Dendritic cell treated with granulocyte-macrophage colony-stimulating factor and Interleukin-4, amounts not matched to agents 40 ng/mL and 50 ng/mL, for 4 days (primary cell): ENCODE data around the gene SPATA25.

Experiments
- H3K27ac Mint-ChIP-seq: one replicate; pipeline ENCODE4 v1.8.0; 2022; ENCODE audit warnings: mild to moderate bottlenecking, mixed read lengths
- H3K27me3 Mint-ChIP-seq: one replicate; pipeline ENCODE4 v1.8.0; 2022; ENCODE audit warnings: mild to moderate bottlenecking, mixed read lengths
- H3K36me3 Mint-ChIP-seq: one replicate; pipeline ENCODE4 v1.8.0; 2022; ENCODE audit warnings: low read depth, mixed read lengths
- H3K4me1 Mint-ChIP-seq: one replicate; pipeline ENCODE4 v1.8.0; 2022; ENCODE audit warnings: low read depth, mixed read lengths
- H3K4me3 Mint-ChIP-seq: one replicate; pipeline ENCODE4 v1.8.0; 2022; ENCODE audit warnings: mild to moderate bottlenecking, moderate library complexity, mixed read lengths
- H3K9me3 Mint-ChIP-seq: one replicate; pipeline ENCODE4 v1.8.0; 2022; ENCODE audit warnings: mixed read lengths
- intact Hi-C: fragments of 100-400 bp; cut with micrococcal nuclease; formaldehyde crosslinking; loops from one replicate; pipeline ENCODE4 v1.15.0; 2022

SPATA25 gene

GRCh38 chr20:45920462-45921336, 33.3 kb upstream of the SPATA25 start:
- H3K36me3 Mint-ChIP-seq: no peaks in the 10 kb centered on the region
- intact Hi-C loops: no loop called here
- no peaks in the 10 kb centered on the region for H3K9me3 Mint-ChIP-seq
- H3K27me3 Mint-ChIP-seq: peaks cover 15% of the 10 kb centered on the region
- peaks cover 56% of the 10 kb centered on the region for H3K4me1 Mint-ChIP-seq
- H3K27ac Mint-ChIP-seq: peak overlapping the region; percentile 59
- no peak overlapping the region for H3K4me3 Mint-ChIP-seq

- no peaks in the 10 kb centered on the region for H3K36me3 Mint-ChIP-seq
- intact Hi-C loops: no loop called here
- peak overlapping the region; percentile 80 for H3K27ac Mint-ChIP-seq
- no peaks in the 10 kb centered on the region for H3K9me3 Mint-ChIP-seq
- H3K27me3 Mint-ChIP-seq: peaks cover 12% of the 10 kb centered on the region
- H3K4me1 Mint-ChIP-seq: peaks cover 54% of the 10 kb centered on the region
- no peak overlapping the region for H3K4me3 Mint-ChIP-seq
These were observed 32.3 kb upstream of the SPATA25 start for GRCh38 chr20:45919542-45920399.

DNA sequence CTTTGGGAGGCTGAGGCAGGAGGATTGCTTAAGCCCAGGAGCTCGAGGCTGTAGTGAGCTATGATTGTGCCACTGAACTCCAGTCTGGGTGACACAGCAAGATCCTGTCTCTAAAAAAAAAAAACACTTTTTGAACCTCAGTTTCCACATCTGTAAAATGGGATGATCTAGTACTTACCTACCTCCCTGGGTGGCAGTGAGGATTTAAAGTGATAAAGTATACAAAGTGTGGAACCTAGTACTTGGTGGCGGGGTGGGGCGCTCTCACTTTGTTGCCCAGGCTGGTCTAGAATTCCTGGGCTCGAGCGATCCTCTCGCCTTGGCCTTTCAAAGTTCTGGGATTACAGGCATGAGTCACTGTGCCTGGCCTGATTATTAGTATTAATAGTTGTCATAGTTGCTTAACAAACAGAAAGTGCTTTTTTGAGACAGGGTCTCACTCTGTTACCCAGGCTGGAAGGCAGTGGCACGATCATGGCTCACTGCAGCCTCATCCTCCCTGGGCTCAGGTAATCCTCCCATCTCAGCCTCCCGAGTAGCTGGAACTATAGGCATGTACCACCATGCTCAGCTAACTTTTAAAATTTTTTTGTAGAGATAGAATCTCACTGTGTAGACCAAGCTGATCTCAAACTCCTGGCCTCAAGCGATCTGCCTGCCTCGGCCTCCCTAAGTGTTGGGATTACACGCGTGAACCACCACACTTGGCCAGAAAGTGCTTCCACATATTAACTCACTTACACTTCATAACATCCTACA, 31.5 kb upstream of the SPATA25 start:
- H3K27ac Mint-ChIP-seq: peak overlapping the region; percentile 80
- H3K27me3 Mint-ChIP-seq: peaks cover 12% of the 10 kb centered on the region
- intact Hi-C loops: no loop called here
- H3K4me1 Mint-ChIP-seq: peaks cover 55% of the 10 kb centered on the region
- no peak overlapping the region for H3K4me3 Mint-ChIP-seq
- H3K9me3 Mint-ChIP-seq: no peaks in the 10 kb centered on the region
- H3K36me3 Mint-ChIP-seq: no peaks in the 10 kb centered on the region

DNA sequence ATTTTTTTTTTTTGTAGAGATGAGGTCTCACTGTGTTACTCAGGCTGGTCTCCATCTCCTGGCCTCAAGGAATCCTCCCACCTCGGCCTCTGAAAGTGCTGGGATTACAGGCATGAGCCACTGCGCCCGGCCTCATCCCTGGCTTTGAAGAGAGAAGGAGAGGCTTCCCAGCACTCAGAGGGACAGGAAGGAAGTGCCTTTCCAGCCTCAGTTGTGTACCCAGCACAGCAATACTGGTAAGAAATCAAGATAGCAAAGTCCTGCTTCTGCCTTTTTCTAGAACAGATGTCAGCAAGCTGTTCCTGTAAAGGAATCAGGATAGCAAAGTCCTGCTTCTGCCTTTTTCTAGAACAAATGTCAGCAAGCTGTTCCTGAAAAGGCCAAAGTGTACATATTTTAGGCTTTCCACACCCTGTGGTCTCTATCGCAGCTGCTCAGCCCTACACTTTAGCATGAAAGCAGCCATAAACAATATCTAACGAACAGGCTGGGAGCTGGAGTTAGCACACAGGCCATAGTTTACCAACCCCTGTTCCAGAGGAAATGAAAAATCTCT, 30.8 kb upstream of the SPATA25 start:
- peak overlapping the region; percentile 80 for H3K27ac Mint-ChIP-seq
- H3K4me1 Mint-ChIP-seq: peaks cover 55% of the 10 kb centered on the region
- intact Hi-C loops: no loop called here
- H3K9me3 Mint-ChIP-seq: no peaks in the 10 kb centered on the region
- no peaks in the 10 kb centered on the region for H3K36me3 Mint-ChIP-seq
- H3K4me3 Mint-ChIP-seq: no peak overlapping the region
- H3K27me3 Mint-ChIP-seq: peaks cover 12% of the 10 kb centered on the region

- Mint-ChIP-seq H3K27me3 (peaks cover 11% of the 10 kb centered on the region), H3K4me3 (no peak overlapping the region), H3K4me1 (peaks cover 56% of the 10 kb centered on the region), H3K9me3 (no peaks in the 10 kb centered on the region), H3K27ac (peak overlapping the region; percentile 80), H3K36me3 (no peaks in the 10 kb centered on the region)
- intact Hi-C loops: no loop called here
These were observed 30.3 kb upstream of the SPATA25 start for GRCh38 chr20:45917790-45918141.

DNA sequence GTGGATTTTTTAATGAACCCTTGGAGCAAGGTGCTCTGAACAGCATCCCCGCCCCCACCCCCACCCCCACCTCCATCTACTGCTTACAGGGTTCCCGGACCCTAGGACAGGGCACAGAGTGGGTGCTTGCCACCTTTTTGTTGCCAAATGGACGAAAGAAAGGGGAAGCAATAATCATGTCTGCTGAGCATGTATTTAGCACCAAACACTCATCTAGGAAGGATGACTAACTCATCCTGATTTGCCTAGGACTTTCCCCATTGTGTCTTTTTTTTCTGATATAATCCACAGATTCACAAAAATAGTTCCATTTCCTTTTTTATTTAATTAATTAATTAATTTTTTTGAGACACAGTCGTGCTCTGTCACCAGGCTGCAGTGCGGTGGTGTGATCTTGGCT, 25.7 kb upstream of the SPATA25 start:
- Mint-ChIP-seq H3K27ac (no peak overlapping the region), H3K27me3 (peaks cover 5% of the 10 kb centered on the region), H3K4me1 (peaks cover 62% of the 10 kb centered on the region), H3K9me3 (no peaks in the 10 kb centered on the region), H3K36me3 (no peaks in the 10 kb centered on the region), H3K4me3 (no peak overlapping the region)
- intact Hi-C loops: no loop called here

- H3K9me3 Mint-ChIP-seq: no peaks in the 10 kb centered on the region
- H3K27me3 Mint-ChIP-seq: peaks cover 5% of the 10 kb centered on the region
- H3K27ac Mint-ChIP-seq: peak overlapping the region; percentile 87
- H3K36me3 Mint-ChIP-seq: no peaks in the 10 kb centered on the region
- intact Hi-C loops: no loop called here
- H3K4me1 Mint-ChIP-seq: peaks cover 55% of the 10 kb centered on the region
- peak overlapping the region; percentile 73 for H3K4me3 Mint-ChIP-seq
These were observed 24.9 kb upstream of the SPATA25 start for GRCh38 chr20:45912344-45912682.

DNA sequence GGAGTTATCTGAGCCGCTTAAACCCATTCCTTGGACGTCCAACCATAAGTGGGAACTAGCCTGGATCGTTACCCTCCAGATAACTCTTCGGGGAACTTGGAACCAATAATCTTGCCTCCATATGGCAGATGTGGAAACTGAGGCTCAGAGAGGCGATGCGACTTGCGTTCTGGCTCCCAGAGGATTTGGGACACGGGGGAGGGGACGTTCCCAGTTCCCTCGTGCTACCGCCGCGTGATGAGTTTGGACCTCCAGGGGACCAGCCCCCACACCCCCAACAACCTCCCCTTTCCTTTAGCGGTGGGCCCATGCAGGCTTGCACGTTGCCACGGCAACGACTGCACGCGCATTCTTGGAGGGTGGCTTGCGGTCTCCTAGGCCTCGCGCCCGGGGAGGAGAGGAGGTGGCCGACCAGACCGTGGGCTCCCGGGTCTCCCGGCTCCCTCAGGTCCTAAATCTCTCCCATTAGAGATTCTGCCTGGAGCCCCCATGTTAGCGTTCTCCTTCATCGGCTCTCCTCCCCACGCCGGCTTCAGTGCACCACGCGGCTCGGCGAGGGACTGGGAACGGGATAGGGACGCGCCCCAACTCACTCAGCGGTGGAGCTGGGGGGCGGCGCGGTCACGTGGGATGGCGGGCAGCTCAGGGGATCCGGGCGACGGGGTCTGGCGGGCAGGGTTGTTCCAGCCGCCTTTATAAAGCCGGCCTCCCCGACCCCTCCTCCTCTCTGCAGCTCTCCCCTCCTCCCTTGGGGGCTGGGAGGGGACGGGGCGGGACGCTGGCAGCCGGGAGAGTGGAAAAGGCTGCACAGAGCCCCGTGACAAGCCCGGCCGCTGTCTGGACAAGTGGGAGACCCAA, 24.3 kb upstream of the SPATA25 start, which contains the start of gene PLTP:
Gene PLTP, minus strand, starts transcription at position 670 of the 858 bp plus-strand sequence. CDS start 703 bp downstream, outside the sequence.
- intact Hi-C loops: no loop called here
- H3K27me3 Mint-ChIP-seq: peaks cover 5% of the 10 kb centered on the region
- no peaks in the 10 kb centered on the region for H3K36me3 Mint-ChIP-seq
- peak within 1 kb of the TSS; percentile 73 for H3K4me3 Mint-ChIP-seq
- H3K9me3 Mint-ChIP-seq: no peaks in the 10 kb centered on the region
- H3K4me1 Mint-ChIP-seq: peaks cover 55% of the 10 kb centered on the region
- peak within 1 kb of the TSS; percentile 87 for H3K27ac Mint-ChIP-seq

DNA sequence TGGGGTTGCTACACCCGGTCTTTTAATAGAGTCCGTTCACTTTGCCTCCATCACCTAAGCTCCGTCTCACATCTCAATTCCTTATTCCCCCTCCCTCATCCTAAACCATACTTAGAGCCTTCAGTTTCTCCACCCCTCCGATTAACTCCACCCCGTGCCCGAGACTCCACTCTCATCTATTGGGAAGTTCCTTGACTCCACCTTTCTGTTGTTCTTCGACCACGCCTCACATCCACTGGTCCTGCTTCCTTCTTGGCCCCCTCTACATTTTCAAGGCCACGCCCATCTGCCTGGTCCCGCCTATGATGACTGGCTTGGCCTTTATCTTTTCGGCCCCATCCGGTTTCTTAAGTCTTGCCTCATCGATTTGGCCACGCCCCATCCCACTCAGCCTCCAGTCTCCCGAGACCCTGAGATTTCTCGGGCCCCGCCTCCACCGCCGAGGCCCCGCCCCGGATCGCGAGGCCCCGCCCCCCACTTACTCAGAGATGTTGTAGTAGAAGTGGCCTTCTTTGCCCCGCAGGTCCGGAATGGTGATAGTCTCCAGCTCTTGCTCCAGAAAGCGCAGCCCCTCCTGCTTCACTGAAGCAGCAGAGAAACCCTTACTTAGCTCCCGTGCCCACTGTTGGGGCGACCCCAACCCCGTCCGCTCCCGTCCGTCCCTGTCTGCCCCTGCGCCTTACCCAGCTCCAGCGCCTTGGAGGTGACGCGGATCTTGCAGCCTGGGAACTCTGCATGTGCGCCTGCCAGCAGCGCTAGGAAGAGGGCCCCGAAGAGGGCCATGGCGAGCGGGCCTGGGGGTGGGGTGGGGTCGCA, 23.5 kb upstream of the SPATA25 start:
- Mint-ChIP-seq H3K9me3 (no peaks in the 10 kb centered on the region), H3K4me1 (peaks cover 55% of the 10 kb centered on the region), H3K4me3 (peak overlapping the region; percentile 73), H3K27me3 (peaks cover 5% of the 10 kb centered on the region), H3K27ac (peak overlapping the region; percentile 87), H3K36me3 (no peaks in the 10 kb centered on the region)
- intact Hi-C loops: loop anchor here (1.0 kb wide), 1 partner anchor 24 kb away; no protein-coding TSS in a partner anchor

DNA sequence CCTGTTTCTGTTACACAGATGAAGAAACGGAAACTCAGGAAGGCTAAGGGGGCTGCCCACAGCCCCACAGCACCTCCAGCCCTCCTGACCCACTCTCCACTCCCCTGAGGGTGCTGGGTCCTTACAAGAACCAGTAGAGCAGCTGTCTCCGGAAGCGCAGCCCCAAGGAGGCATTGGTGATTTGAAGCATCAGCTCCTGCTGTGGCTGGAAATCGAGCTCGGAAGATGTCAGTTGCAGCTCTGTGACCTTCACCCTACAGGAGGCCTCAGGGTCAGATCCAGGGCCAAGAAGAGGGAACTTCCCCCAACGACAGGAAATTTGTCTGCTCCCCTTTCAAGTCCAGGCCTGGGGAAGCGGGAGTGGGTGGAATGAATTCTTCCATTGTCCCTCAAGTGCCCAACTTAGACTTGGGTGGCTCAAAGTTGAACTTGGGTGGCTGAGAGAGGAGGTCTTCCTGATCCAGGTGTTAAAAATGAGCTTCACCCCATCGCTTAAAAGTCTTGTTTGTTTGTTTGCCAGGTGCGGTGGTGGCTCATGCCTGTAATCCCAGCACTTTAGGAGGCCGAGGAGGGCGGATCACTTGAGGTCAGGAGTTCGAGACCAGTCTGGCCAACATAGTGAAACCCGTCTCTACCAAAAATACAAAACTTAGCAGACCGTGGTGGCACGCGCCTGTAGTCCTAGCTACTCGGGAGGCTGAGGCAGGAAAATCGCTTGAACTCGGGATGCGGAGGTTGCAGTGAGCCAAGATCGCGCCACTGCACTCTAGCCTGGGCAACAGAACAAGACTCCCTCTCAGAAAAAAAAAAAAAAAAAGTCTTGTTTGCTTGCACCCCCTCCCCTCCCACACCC, 22.6 kb upstream of the SPATA25 start:
- Mint-ChIP-seq H3K9me3 (no peaks in the 10 kb centered on the region), H3K4me3 (peak overlapping the region; percentile 57), H3K27ac (peak overlapping the region; percentile 87), H3K27me3 (peaks cover 5% of the 10 kb centered on the region), H3K36me3 (no peaks in the 10 kb centered on the region), H3K4me1 (peaks cover 52% of the 10 kb centered on the region)
- intact Hi-C loops: loop anchor here (1.0 kb wide), 1 partner anchor 25 kb away; no protein-coding TSS in a partner anchor

- Mint-ChIP-seq H3K4me3 (no peak overlapping the region), H3K4me1 (peaks cover 52% of the 10 kb centered on the region), H3K27ac (peak overlapping the region; percentile 87)
These were observed 21.9 kb upstream of the SPATA25 start for GRCh38 chr20:45909336-45909808.

More at GRCh38 chr20:45909336-45909808, 21.9 kb upstream of the SPATA25 start:
- no peaks in the 10 kb centered on the region for H3K36me3 Mint-ChIP-seq
- intact Hi-C loops: no loop called here
- no peaks in the 10 kb centered on the region for H3K9me3 Mint-ChIP-seq
- peaks cover 5% of the 10 kb centered on the region for H3K27me3 Mint-ChIP-seq
